ENCODE results near the gene SENP1. TPM values are rescaled to one million over a fixed set of nuclear protein-coding genes. Genes with fewer than 3 reads are reported as not detected.
A peak's percentile ranks its signal among the peaks of the same experiment; 100 is the strongest.

Gene SENP1
- total RNA-seq, 1 experiment from 2014 or later, result 23.0 TPM

GRCh38 chr12:48053883-48054282 lies 52.0 kb downstream of the SENP1 start:
- no peaks in the 10 kb centered on the region for H4K20me1 ChIP-seq (ENCODE audit: insufficient read depth)
- H3K4me3 ChIP-seq, result no peak overlapping the region
- no peaks in the 10 kb centered on the region for H3K4me1 ChIP-seq (replicated peaks; ENCODE audit: insufficient read depth)
- no peak overlapping the region for H2AFZ ChIP-seq
- H3K27ac ChIP-seq, result no peak overlapping the region
- H3K9me2 ChIP-seq (ENCODE audit: insufficient read depth), result no peaks in the 10 kb centered on the region; the same call in 1 of the 2 replicates
- H3K4me2 ChIP-seq, result no peak overlapping the region
- peaks cover 4% of the 10 kb centered on the region; the same call in 1 of the 2 replicates for H3K9me3 ChIP-seq (ENCODE audit: insufficient read depth, low read depth)
- ChIA-PET POLR2A (ENCODE audit: unreplicated experiment) (no interaction called here), CTCF (no interaction called here)
- intact Hi-C loops (cut with micrococcal nuclease; ENCODE audit: unreplicated experiment), result no loop called here
- DNase-seq, result no peak
- peaks cover 10% of the 10 kb centered on the region for H3K36me3 ChIP-seq (ENCODE audit: low read depth)
- H3F3A ChIP-seq (ENCODE audit: insufficient read depth, low read depth), result peaks cover 4% of the 10 kb centered on the region; the same call in 1 of the 2 replicates
- no peaks in the 10 kb centered on the region for H3K27me3 ChIP-seq (ENCODE audit: insufficient read depth, low read depth)
- TF ChIP-seq CTCF (conservative IDR thresholded peaks at IDR 0.05) (no peak), EZH2 (IDR thresholded peaks at IDR 0.05; ENCODE audit: low read depth) (no peak)
- BruUV-seq (replicated peaks), result no TSS peak
- H3K79me2 ChIP-seq (ENCODE audit: low read depth), result no peaks in the 10 kb centered on the region

GRCh38 chr12:48053122-48053521 lies 52.8 kb downstream of the SENP1 start:
- Histone ChIP-seq H3K4me2 (no peak overlapping the region), H4K20me1 (ENCODE audit: insufficient read depth) (no peaks in the 10 kb centered on the region), H3K9me2 (ENCODE audit: insufficient read depth) (no peaks in the 10 kb centered on the region; the same call in 1 of the 2 replicates), H3K27me3 (ENCODE audit: insufficient read depth, low read depth) (no peaks in the 10 kb centered on the region), H3F3A (ENCODE audit: insufficient read depth, low read depth) (peaks cover 4% of the 10 kb centered on the region; the same call in 1 of the 2 replicates), H3K4me3 (no peak overlapping the region), H3K27ac (no peak overlapping the region), H2AFZ (no peak overlapping the region), H3K36me3 (ENCODE audit: low read depth) (peaks cover 6% of the 10 kb centered on the region; the same call in 1 of the 2 replicates), H3K79me2 (ENCODE audit: low read depth) (no peaks in the 10 kb centered on the region), H3K9me3 (ENCODE audit: insufficient read depth, low read depth) (peaks cover under 1% of the 10 kb centered on the region; the same call in 1 of the 2 replicates), H3K4me1 (replicated peaks; ENCODE audit: insufficient read depth) (0 out of 2 replicates have a peak, but pooled peaks cover under 1% of the 10 kb centered on the region)
- ChIA-PET CTCF (no interaction called here), POLR2A (ENCODE audit: unreplicated experiment) (no interaction called here)
- no peak for TF ChIP-seq CTCF (conservative IDR thresholded peaks at IDR 0.05)
- no peak for TF ChIP-seq EZH2 (IDR thresholded peaks at IDR 0.05; ENCODE audit: low read depth)
- no TSS peak for BruUV-seq (replicated peaks)
- intact Hi-C loops (cut with micrococcal nuclease; ENCODE audit: unreplicated experiment), result no loop called here
- DNase-seq, result no peak

- Histone ChIP-seq H2AFZ (no peak overlapping the region), H3K9me3 (ENCODE audit: insufficient read depth, low read depth) (peaks cover 6% of the 10 kb centered on the region; the same call in 1 of the 2 replicates), H3K9me2 (ENCODE audit: insufficient read depth) (no peaks in the 10 kb centered on the region; the same call in 1 of the 2 replicates), H3K27me3 (ENCODE audit: insufficient read depth, low read depth) (no peaks in the 10 kb centered on the region), H3K79me2 (ENCODE audit: low read depth) (no peaks in the 10 kb centered on the region), H3K4me2 (no peak overlapping the region), H3K27ac (no peak overlapping the region), H3K36me3 (ENCODE audit: low read depth) (0 out of 2 replicates have a peak, but pooled peaks cover 4% of the 10 kb centered on the region), H3K4me1 (replicated peaks; ENCODE audit: insufficient read depth) (peaks cover 15% of the 10 kb centered on the region), H3F3A (ENCODE audit: insufficient read depth, low read depth) (peaks cover 7% of the 10 kb centered on the region; the same call in 1 of the 2 replicates), H3K4me3 (no peak overlapping the region), H4K20me1 (ENCODE audit: insufficient read depth) (no peaks in the 10 kb centered on the region)
- TF ChIP-seq CTCF (conservative IDR thresholded peaks at IDR 0.05) (no peak), EZH2 (IDR thresholded peaks at IDR 0.05; ENCODE audit: low read depth) (no peak)
- ChIA-PET POLR2A (ENCODE audit: unreplicated experiment) (no interaction called here), CTCF (no interaction called here)
- DNase-seq, result peak in 1 of 2 experiments; percentile 4
- intact Hi-C loops (cut with micrococcal nuclease; ENCODE audit: unreplicated experiment), result no loop called here
- no TSS peak for BruUV-seq (replicated peaks)
Measured at GRCh38 chr12:48051681-48052080, 54.2 kb downstream of the SENP1 start.
